Fibroblast of mammary gland (primary cell): ENCODE data around the gene PTAR1.

Experiments used
- DNase-seq: peaks from one replicate; pipeline ENCODE4 v3.0.0-alpha.2; 2010; ENCODE audit warnings: low read depth
- H3K4me3 ChIP-seq: 2 replicates; pipeline ENCODE4 v1.5.1; 2011; ENCODE audit warnings: low read depth, mild to moderate bottlenecking, low read length, moderate library complexity; ENCODE audit not compliant: control insufficient read depth
- CTCF ChIP-seq: conservative IDR thresholded peaks from 2 replicates; pipeline ENCODE4 v1.5.1; 2011; ENCODE audit warnings: low read depth, low read length, inconsistent platforms; ENCODE audit not compliant: control insufficient read depth, insufficient read depth

Gene PTAR1

GRCh38 chr9:69753830-69754229 lies 6.0 kb downstream of the PTAR1 start:
- H3K4me3 ChIP-seq = no peak overlapping the region
- DNase-seq = no peak
- TF ChIP-seq CTCF = no peak

- no peak for DNase-seq
- no peak overlapping the region for H3K4me3 ChIP-seq
- no peak for TF ChIP-seq CTCF
These were observed 9.7 kb downstream of the PTAR1 start for GRCh38 chr9:69750085-69750484.

GRCh38 chr9:69748304-69748703 lies 11.5 kb downstream of the PTAR1 start:
- no peak for DNase-seq
- no peak overlapping the region for H3K4me3 ChIP-seq

GRCh38 chr9:69746859-69747560 lies 12.8 kb downstream of the PTAR1 start:
- no peak for TF ChIP-seq CTCF
- H3K4me3 ChIP-seq = no peak overlapping the region
- DNase-seq = no peak

More at GRCh38 chr9:69748304-69748703, 11.5 kb downstream of the PTAR1 start:
- TF ChIP-seq CTCF = no peak

GRCh38 chr9:69745716-69746437 lies 13.9 kb downstream of the PTAR1 start:
- peak; percentile 27 for TF ChIP-seq CTCF
- DNase-seq = peak; percentile 41

GRCh38 chr9:69744688-69745380 lies 15.0 kb downstream of the PTAR1 start:
- no peak for TF ChIP-seq CTCF
- DNase-seq = peak; percentile 68
- H3K4me3 ChIP-seq = no peak overlapping the region

More at GRCh38 chr9:69745716-69746437, 13.9 kb downstream of the PTAR1 start:
- H3K4me3 ChIP-seq = no peak overlapping the region
